Cardiac muscle cell (in vitro differentiated cells and primary cell): ENCODE measurements around the gene ABL2. TPM values are rescaled to one million over a fixed set of nuclear protein-coding genes. Genes with fewer than 3 reads are reported as not detected.
"Not testable (repeated sequence)": the region's sequence is repeated elsewhere in the genome, so short reads cannot be mapped to it uniquely, and the experiment has no call there.

Source experiments
- DNase-seq, 2 donors: peaks; one replicate each; pipeline versions ENCODE4 v3.0.0 to v3.0.0-alpha.2; 2010 to 2017; ENCODE audit warnings: low read depth in 1 of 2, low spot score in 1 of 2
- H3K27ac ChIP-seq: fragments of 200-600 bp; sonication (generic); 2 replicates; pipeline ENCODE4 v1.5.1; 2016
- H3K27me3 ChIP-seq: fragments of 200-600 bp; sonication (generic); 2 replicates; pipeline ENCODE4 v1.6.0; 2016; ENCODE audit warnings: control low read depth
- H3K36me3 ChIP-seq: fragments of 200-600 bp; sonication (generic); 2 replicates; pipeline ENCODE4 v1.5.1; 2016; ENCODE audit warnings: control low read depth
- H3K4me1 ChIP-seq: fragments of 200-600 bp; sonication (generic); 2 replicates; pipeline ENCODE4 v1.8.1; 2017; ENCODE audit warnings: low read depth, mild to moderate bottlenecking, mixed run types
- H3K4me3 ChIP-seq: fragments of 200-600 bp; sonication (generic); 2 replicates; pipeline ENCODE4 v1.5.1; 2016; ENCODE audit warnings: mild to moderate bottlenecking
- H3K9me3 ChIP-seq: fragments of 200-600 bp; sonication (generic); 2 replicates; pipeline ENCODE4 v1.5.1; 2017; ENCODE audit warnings: low read depth, mild to moderate bottlenecking, control low read depth
- CTCF ChIP-seq: IDR thresholded peaks from 2 replicates; pipeline ENCODE4 v1.5.1; 2012; ENCODE audit warnings: low read depth, mild to moderate bottlenecking, low read length
- polyA plus RNA-seq: library from polyadenylated mRNA; unstranded; fragments of >200 nt; fragmentation: Nextera tagmentation; extraction: Ambion mirVana; gene quantifications from 2 replicates; pipeline ENCODE4 v1.2.1, GENCODE V29; 2016
- total RNA-seq: library from RNA; depleted of rRNA; stranded (reverse); fragments of >200 nt; gene quantifications from 2 replicates; pipeline ENCODE4 v1.2.3, GENCODE V29; 2016

ABL2 gene
- total and polyA plus RNA-seq, 2 experiments from 2014 or later, result 6.9 to 13.5 TPM

GRCh38 chr1:179141592-179142251 is 87.8 kb downstream of the ABL2 start:
- no peak overlapping the region for H3K4me3 ChIP-seq
- H3K27me3 ChIP-seq, result no peaks in the 10 kb centered on the region
- H3K36me3 ChIP-seq, result no peaks in the 10 kb centered on the region
- H3K4me1 ChIP-seq, result no peaks in the 10 kb centered on the region
- no peak overlapping the region for H3K27ac ChIP-seq
- DNase-seq, result peak in 1 of 2 donors; percentile 68
- TF ChIP-seq CTCF, result no peak
- H3K9me3 ChIP-seq, result no peaks in the 10 kb centered on the region

- H3K9me3 ChIP-seq, H3K36me3 ChIP-seq, H3K27ac ChIP-seq, DNase-seq, H3K4me1 ChIP-seq, H3K27me3 ChIP-seq, H3K4me3 ChIP-seq: not testable (repeated sequence)
These were observed 90.7 kb downstream of the ABL2 start for GRCh38 chr1:179138755-179139154.

- Histone ChIP-seq H3K4me1 (no peaks in the 10 kb centered on the region), H3K36me3 (no peaks in the 10 kb centered on the region), H3K27ac (no peak overlapping the region), H3K27me3 (no peaks in the 10 kb centered on the region), H3K9me3 (no peaks in the 10 kb centered on the region), H3K4me3 (no peak overlapping the region)
- DNase-seq, result peak in 1 of 2 donors; percentile 64
- TF ChIP-seq CTCF, result no peak
These were observed 91.7 kb downstream of the ABL2 start for GRCh38 chr1:179137617-179138255.

GRCh38 chr1:179135707-179136106 is 93.8 kb downstream of the ABL2 start:
- DNase-seq, H3K27me3 ChIP-seq, H3K4me1 ChIP-seq, H3K4me3 ChIP-seq, H3K9me3 ChIP-seq, H3K27ac ChIP-seq, H3K36me3 ChIP-seq: not testable (repeated sequence)

GRCh38 chr1:179135168-179135567 is 94.3 kb downstream of the ABL2 start:
- H3K36me3 ChIP-seq, H3K27me3 ChIP-seq: not testable (repeated sequence)

GRCh38 chr1:179129702-179130473 is 99.6 kb downstream of the ABL2 start:
- H3K36me3 ChIP-seq, result peaks cover 10% of the 10 kb centered on the region
- no peak for DNase-seq
- no peak overlapping the region for H3K4me3 ChIP-seq
- H3K27ac ChIP-seq, result no peak overlapping the region
- no peaks in the 10 kb centered on the region for H3K27me3 ChIP-seq
- H3K4me1 ChIP-seq, result no peaks in the 10 kb centered on the region
- no peaks in the 10 kb centered on the region for H3K9me3 ChIP-seq
- TF ChIP-seq CTCF, result no peak

More at GRCh38 chr1:179135168-179135567, 94.3 kb downstream of the ABL2 start:
- not testable (repeated sequence) for DNase-seq, H3K27ac ChIP-seq, H3K4me1 ChIP-seq, H3K4me3 ChIP-seq, H3K9me3 ChIP-seq

- DNase-seq, result no peak
- Histone ChIP-seq H3K4me3 (no peak overlapping the region), H3K27me3 (no peaks in the 10 kb centered on the region), H3K27ac (no peak overlapping the region), H3K9me3 (no peaks in the 10 kb centered on the region), H3K36me3 (peaks cover 12% of the 10 kb centered on the region), H3K4me1 (no peaks in the 10 kb centered on the region)
- no peak for TF ChIP-seq CTCF
These were observed 101.0 kb downstream of the ABL2 start for GRCh38 chr1:179128520-179128919.
